Cardiac muscle cell (in vitro differentiated cells and primary cell): ENCODE data around the gene TRPM6. TPM values are rescaled to one million over a fixed set of nuclear protein-coding genes. Genes with fewer than 3 reads are reported as not detected.

Experiments
- DNase-seq, 2 donors: peaks; one replicate each; pipeline versions ENCODE4 v3.0.0 to v3.0.0-alpha.2; 2010 to 2017; ENCODE audit warnings: low read depth in 1 of 2, low spot score in 1 of 2
- H3K27ac ChIP-seq: fragments of 200-600 bp; sonication (generic); 2 replicates; pipeline ENCODE4 v1.5.1; 2016
- H3K27me3 ChIP-seq: fragments of 200-600 bp; sonication (generic); 2 replicates; pipeline ENCODE4 v1.6.0; 2016; ENCODE audit warnings: control low read depth
- H3K36me3 ChIP-seq: fragments of 200-600 bp; sonication (generic); 2 replicates; pipeline ENCODE4 v1.5.1; 2016; ENCODE audit warnings: control low read depth
- H3K4me1 ChIP-seq: fragments of 200-600 bp; sonication (generic); 2 replicates; pipeline ENCODE4 v1.8.1; 2017; ENCODE audit warnings: low read depth, mild to moderate bottlenecking, mixed run types
- H3K4me3 ChIP-seq: fragments of 200-600 bp; sonication (generic); 2 replicates; pipeline ENCODE4 v1.5.1; 2016; ENCODE audit warnings: mild to moderate bottlenecking
- H3K9me3 ChIP-seq: fragments of 200-600 bp; sonication (generic); 2 replicates; pipeline ENCODE4 v1.5.1; 2017; ENCODE audit warnings: low read depth, mild to moderate bottlenecking, control low read depth
- polyA plus RNA-seq: library from polyadenylated mRNA; unstranded; fragments of >200 nt; fragmentation: Nextera tagmentation; extraction: Ambion mirVana; gene quantifications from 2 replicates; pipeline ENCODE4 v1.2.1, GENCODE V29; 2016
- total RNA-seq: library from RNA; depleted of rRNA; stranded (reverse); fragments of >200 nt; gene quantifications from 2 replicates; pipeline ENCODE4 v1.2.3, GENCODE V29; 2016
- TF ChIP-seq, protein P1 (sequence below): IDR thresholded peaks from 2 replicates; pipeline ENCODE4 v1.5.1; 2012; ENCODE audit warnings: low read depth, mild to moderate bottlenecking, low read length

Gene TRPM6
- total and polyA plus RNA-seq, 2 experiments from 2014 or later, result 0.06 TPM; not detected in 1

GRCh38 chr9:74753650-74754049, 134.1 kb downstream of the TRPM6 start:
- Histone ChIP-seq H3K4me3 (no peak overlapping the region), H3K27me3 (no peaks in the 10 kb centered on the region), H3K27ac (no peak overlapping the region), H3K36me3 (no peaks in the 10 kb centered on the region), H3K4me1 (peaks cover 3% of the 10 kb centered on the region), H3K9me3 (no peaks in the 10 kb centered on the region)
- no peak for DNase-seq
- TF ChIP-seq, protein P1, sequence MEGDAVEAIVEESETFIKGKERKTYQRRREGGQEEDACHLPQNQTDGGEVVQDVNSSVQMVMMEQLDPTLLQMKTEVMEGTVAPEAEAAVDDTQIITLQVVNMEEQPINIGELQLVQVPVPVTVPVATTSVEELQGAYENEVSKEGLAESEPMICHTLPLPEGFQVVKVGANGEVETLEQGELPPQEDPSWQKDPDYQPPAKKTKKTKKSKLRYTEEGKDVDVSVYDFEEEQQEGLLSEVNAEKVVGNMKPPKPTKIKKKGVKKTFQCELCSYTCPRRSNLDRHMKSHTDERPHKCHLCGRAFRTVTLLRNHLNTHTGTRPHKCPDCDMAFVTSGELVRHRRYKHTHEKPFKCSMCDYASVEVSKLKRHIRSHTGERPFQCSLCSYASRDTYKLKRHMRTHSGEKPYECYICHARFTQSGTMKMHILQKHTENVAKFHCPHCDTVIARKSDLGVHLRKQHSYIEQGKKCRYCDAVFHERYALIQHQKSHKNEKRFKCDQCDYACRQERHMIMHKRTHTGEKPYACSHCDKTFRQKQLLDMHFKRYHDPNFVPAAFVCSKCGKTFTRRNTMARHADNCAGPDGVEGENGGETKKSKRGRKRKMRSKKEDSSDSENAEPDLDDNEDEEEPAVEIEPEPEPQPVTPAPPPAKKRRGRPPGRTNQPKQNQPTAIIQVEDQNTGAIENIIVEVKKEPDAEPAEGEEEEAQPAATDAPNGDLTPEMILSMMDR, result no peak

GRCh38 chr9:74748966-74749365, 138.8 kb downstream of the TRPM6 start:
- no peaks in the 10 kb centered on the region for H3K36me3 ChIP-seq
- H3K27ac ChIP-seq, result no peak overlapping the region
- no peaks in the 10 kb centered on the region for H3K4me1 ChIP-seq
- TF ChIP-seq, protein P1, result no peak
- H3K9me3 ChIP-seq, result no peaks in the 10 kb centered on the region
- DNase-seq, result no peak
- H3K4me3 ChIP-seq, result no peak overlapping the region
- no peaks in the 10 kb centered on the region for H3K27me3 ChIP-seq

GRCh38 chr9:74742792-74743730, 144.7 kb downstream of the TRPM6 start:
- Histone ChIP-seq H3K4me3 (no peak overlapping the region), H3K27me3 (no peaks in the 10 kb centered on the region), H3K27ac (no peak overlapping the region), H3K9me3 (no peaks in the 10 kb centered on the region), H3K4me1 (no peaks in the 10 kb centered on the region), H3K36me3 (no peaks in the 10 kb centered on the region)
- TF ChIP-seq, protein P1, result peak; percentile 79
- DNase-seq, result peak; percentile 49 to 54

GRCh38 chr9:74742191-74742790, 145.4 kb downstream of the TRPM6 start:
- H3K9me3 ChIP-seq, result no peaks in the 10 kb centered on the region
- H3K27me3 ChIP-seq, result no peaks in the 10 kb centered on the region
- no peaks in the 10 kb centered on the region for H3K36me3 ChIP-seq
- no peak overlapping the region for H3K27ac ChIP-seq
- DNase-seq, result no peak
- H3K4me1 ChIP-seq, result no peaks in the 10 kb centered on the region
- TF ChIP-seq, protein P1, result no peak
- no peak overlapping the region for H3K4me3 ChIP-seq

- TF ChIP-seq, protein P1, result no peak
- Histone ChIP-seq H3K27ac (no peak overlapping the region), H3K36me3 (no peaks in the 10 kb centered on the region), H3K9me3 (no peaks in the 10 kb centered on the region), H3K4me3 (no peak overlapping the region), H3K4me1 (no peaks in the 10 kb centered on the region), H3K27me3 (no peaks in the 10 kb centered on the region)
- DNase-seq, result no peak
Observed at GRCh38 chr9:74736646-74737045, 151.1 kb downstream of the TRPM6 start.
